Mucosa of stomach (tissue), 1 donor: ENCODE measurements around the gene JMJD1C.

Source experiments
- H3K27me3 ChIP-seq: one replicate; pipeline ENCODE4 v1.7.0; 2013; ENCODE audit warnings: mild to moderate bottlenecking, low read length; ENCODE audit not compliant: control insufficient read depth, insufficient read depth
- H3K36me3 ChIP-seq: one replicate; pipeline ENCODE4 v1.7.0; 2013; ENCODE audit warnings: low read length; ENCODE audit not compliant: control insufficient read depth, insufficient read depth
- H3K4me1 ChIP-seq: one replicate; pipeline ENCODE4 v1.7.0; 2013; ENCODE audit warnings: mild to moderate bottlenecking, low read length; ENCODE audit not compliant: control insufficient read depth, insufficient read depth
- H3K4me3 ChIP-seq: one replicate; pipeline ENCODE4 v1.7.0; 2013; ENCODE audit warnings: low read length
- H3K9ac ChIP-seq: one replicate; pipeline ENCODE4 v1.7.0; 2013; ENCODE audit warnings: mild to moderate bottlenecking, low read length, moderate library complexity
- H3K9me3 ChIP-seq: one replicate; pipeline ENCODE4 v1.7.0; 2013; ENCODE audit warnings: mild to moderate bottlenecking, low read length, moderate library complexity; ENCODE audit not compliant: control insufficient read depth
- donor health status: Pancreatic carcinoma.

The JMJD1C gene

DNA sequence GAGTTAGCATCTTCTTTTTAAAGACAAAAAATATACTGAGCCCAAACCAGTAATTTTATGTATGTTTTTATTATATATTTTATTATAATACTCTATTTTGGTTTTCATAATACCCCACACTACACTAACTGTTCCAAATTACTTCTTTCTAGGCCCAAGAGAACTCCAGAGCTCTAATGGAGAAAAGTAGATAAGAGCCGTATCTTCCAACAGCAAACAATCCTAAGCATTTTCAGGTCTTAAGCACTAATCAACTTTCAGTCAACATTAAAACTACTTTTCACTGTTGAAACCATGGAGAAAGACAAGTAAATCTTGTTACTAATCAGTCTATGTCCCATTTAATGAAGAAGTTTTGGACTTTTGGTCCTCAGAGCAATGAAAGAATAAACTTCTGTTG lies 55.1 kb downstream of the JMJD1C start:
- no peaks in the 10 kb centered on the region for H3K36me3 ChIP-seq

DNA sequence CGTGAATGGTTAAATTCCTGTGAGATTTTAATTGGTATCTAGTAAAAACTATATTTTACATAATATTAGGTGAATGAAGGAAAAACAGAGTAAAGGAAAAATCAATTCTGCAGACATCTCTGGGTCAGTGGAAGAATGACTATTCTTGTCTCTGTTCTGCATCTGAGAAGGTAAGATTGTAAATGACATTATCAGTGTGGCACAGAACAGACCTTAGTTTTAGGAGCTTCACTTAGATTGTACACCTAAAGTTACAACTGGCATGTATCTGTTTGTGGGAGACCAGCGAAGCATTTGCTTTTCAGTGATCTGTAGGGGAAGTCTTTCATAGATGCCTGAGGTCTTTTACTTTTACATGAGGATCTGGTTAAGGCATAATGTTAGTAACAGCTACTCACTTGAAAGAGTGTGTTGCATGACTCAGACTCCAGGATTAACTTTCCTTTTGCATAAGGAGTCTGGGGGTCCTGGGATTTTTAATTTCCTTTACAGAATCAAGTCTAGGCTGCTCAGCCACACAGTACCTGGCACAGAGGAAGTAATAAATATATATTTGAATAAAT lies 56.2 kb downstream of the JMJD1C start:
- no peak overlapping the region for H3K4me3 ChIP-seq

More for the DNA sequence above, 55.1 kb downstream of the JMJD1C start:
- no peak overlapping the region for H3K9ac ChIP-seq
- H3K27me3 ChIP-seq, result no peaks in the 10 kb centered on the region
- H3K4me1 ChIP-seq, result no peaks in the 10 kb centered on the region
- no peaks in the 10 kb centered on the region for H3K9me3 ChIP-seq
- H3K4me3 ChIP-seq, result no peak overlapping the region

DNA sequence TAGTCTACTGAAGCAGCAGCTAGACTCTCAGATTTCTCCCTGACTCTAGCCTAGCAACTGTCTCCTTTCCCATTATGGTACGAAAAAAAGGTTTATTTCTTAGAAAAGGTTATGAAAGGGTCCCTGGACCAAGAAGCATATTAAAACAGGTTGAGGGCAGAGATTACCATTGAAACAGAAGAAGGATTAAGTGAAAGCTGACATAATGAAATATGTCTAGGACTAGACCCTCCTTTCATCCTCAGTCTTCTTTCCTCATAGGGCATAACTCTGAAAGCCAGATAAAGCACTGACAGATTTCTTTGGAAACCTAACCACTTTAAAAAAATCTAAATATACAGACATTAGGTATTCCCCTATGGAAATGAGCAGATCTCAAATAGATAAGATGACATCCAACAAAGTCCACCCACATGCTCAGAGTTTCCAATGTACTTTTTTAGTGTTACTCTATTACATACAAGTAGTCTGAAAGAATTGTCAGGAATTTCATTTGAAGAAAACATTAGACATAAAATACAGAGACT lies 58.6 kb downstream of the JMJD1C start:
- Histone ChIP-seq H3K27me3 (no peaks in the 10 kb centered on the region), H3K4me3 (no peak overlapping the region), H3K9me3 (no peaks in the 10 kb centered on the region), H3K4me1 (no peaks in the 10 kb centered on the region), H3K36me3 (no peaks in the 10 kb centered on the region), H3K9ac (no peak overlapping the region)

More for the DNA sequence above, 56.2 kb downstream of the JMJD1C start:
- no peaks in the 10 kb centered on the region for H3K27me3 ChIP-seq
- H3K36me3 ChIP-seq, result no peaks in the 10 kb centered on the region
- H3K9me3 ChIP-seq, result no peaks in the 10 kb centered on the region
- H3K9ac ChIP-seq, result no peak overlapping the region
- no peaks in the 10 kb centered on the region for H3K4me1 ChIP-seq

DNA sequence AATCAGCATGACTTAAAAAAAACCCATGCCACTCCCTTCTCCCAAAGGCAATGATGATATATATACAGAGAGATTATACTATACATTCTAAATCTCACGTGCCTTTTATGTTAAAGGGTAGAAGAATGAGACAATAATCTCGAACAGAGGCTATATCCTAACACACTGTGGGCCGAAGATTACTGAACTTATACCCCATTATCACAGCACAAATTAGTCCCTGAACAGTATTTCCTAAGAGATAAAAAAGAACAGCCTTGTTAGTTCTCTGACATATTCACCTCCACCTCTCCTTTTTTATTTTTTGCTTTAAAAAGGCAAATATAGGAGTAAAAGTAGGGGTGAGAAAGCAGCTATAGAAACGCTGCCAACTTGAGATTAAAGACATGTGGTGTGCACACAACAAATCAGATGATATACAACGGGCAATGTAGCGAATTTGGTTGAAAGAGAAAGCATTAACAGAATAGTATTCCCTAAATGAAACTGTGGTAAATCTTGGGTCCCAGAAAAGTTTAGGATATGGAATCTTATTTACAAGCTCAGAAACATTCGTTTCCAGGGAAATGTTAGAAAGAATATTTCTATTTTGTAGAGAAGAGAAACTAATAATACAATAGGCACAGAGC lies 69.5 kb downstream of the JMJD1C start:
- Histone ChIP-seq H3K9ac (no peak overlapping the region), H3K36me3 (no peaks in the 10 kb centered on the region), H3K4me1 (no peaks in the 10 kb centered on the region), H3K27me3 (no peaks in the 10 kb centered on the region), H3K4me3 (no peak overlapping the region), H3K9me3 (no peaks in the 10 kb centered on the region)

DNA sequence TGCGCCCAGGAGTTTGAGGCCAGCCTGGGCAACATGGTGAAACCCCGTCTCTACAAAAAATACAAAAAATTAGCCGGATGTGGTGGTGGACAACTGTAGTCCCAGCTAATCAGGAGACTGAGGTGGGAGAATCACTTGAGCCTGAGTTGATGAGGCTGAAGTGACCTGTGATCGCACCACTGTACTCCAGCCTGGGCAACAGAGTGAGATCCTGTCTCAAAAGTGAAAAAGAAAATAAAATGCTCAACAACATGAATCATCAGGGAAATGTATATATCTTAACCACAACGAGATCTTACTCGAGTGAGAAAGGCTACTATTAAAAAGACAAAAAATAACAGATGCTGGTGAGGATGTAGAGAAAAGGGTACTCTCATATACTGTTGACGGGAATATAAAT lies 72.7 kb downstream of the JMJD1C start:
- Histone ChIP-seq H3K27me3 (no peaks in the 10 kb centered on the region), H3K9me3 (no peaks in the 10 kb centered on the region), H3K4me1 (no peaks in the 10 kb centered on the region), H3K36me3 (no peaks in the 10 kb centered on the region), H3K4me3 (no peak overlapping the region), H3K9ac (no peak overlapping the region)

DNA sequence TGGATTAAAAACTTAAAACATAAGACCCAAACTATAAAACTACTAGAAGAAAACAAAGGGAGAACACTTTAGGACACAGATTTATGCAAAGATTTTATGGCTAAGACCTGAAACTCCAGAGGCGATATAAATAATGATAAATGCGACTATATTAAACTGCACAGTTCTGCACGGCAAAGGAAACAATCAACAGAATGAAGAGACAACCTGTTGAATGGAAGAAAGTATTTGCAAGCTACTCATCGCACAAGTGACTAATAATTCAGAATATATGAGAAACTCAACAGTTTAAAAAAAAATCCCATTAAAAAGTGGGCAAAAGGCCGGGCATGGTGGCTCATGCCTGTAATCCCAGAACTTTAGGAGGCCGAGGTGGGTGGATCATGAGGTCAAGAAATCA lies 73.6 kb downstream of the JMJD1C start:
- Histone ChIP-seq H3K4me1 (no peaks in the 10 kb centered on the region), H3K27me3 (no peaks in the 10 kb centered on the region), H3K4me3 (no peak overlapping the region), H3K36me3 (no peaks in the 10 kb centered on the region), H3K9me3 (no peaks in the 10 kb centered on the region), H3K9ac (no peak overlapping the region)

DNA sequence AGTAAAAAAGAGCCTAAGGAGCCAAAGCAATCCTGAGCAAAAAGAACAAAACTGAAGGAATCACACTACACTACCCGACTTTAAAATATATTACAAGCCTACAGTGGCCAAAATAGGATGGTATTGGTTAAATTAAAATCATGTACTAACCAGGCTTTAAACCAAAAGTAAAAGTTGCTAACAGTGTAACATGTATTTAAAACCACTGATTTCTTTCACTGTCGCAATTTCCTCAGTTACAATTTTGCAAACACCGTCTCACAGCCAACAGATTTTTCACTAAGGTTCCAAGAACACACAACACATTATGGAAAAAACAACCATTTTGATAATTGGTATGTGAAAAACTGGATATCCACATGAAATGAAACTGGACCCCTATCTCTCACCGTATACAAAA lies 74.0 kb downstream of the JMJD1C start:
- Histone ChIP-seq H3K4me1 (no peaks in the 10 kb centered on the region), H3K9me3 (no peaks in the 10 kb centered on the region), H3K36me3 (no peaks in the 10 kb centered on the region), H3K9ac (no peak overlapping the region), H3K4me3 (no peak overlapping the region), H3K27me3 (no peaks in the 10 kb centered on the region)

DNA sequence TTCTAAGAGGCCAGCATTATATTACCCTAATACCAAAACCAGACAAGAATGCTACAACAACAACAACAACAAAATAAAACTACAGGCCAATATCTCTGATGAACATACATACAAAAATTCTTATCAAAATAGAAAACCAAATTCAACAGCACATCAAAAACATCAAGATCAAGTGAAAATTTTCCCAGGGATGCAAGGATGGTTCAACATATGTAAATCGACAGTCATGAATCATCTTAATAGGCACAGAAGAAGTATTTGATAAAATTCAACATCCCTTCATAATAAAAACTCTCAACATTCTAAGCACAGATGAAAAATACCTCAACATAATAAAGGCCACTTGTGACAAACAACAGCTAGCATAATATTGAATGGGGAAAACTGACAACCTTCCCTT lies 75.3 kb downstream of the JMJD1C start:
- Histone ChIP-seq H3K27me3 (no peaks in the 10 kb centered on the region), H3K36me3 (no peaks in the 10 kb centered on the region), H3K9me3 (no peaks in the 10 kb centered on the region), H3K4me3 (no peak overlapping the region), H3K9ac (no peak overlapping the region), H3K4me1 (peaks cover 7% of the 10 kb centered on the region)

DNA sequence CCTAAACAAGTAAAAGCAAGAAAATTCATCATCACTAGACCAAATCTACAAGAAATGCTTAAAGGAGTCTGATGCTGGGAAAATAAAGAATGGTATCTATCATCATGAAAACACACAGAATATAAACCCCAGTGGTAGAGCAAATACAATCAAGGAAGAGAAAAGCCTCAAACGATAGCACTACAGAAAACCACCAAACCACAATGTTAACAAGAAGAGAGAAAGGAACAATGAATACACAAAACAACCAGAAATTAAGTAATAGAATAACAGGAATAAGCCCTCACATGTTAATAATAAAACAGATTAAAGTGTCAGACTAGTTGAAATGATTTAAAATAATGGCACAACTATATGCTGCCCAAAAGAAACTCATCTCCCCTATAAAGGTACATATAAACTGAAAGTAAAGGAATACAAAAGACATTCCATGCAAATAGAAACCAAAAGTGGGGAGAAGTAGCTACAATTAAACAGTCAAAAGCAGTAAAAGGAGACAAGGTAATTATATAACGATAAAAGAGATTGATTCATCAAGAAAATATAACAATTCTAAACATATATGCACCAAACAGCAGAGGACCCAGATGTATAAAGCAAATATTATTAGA lies 77.3 kb downstream of the JMJD1C start:
- no peak overlapping the region for H3K4me3 ChIP-seq
- peaks cover 7% of the 10 kb centered on the region for H3K4me1 ChIP-seq
- H3K36me3 ChIP-seq, result no peaks in the 10 kb centered on the region
- H3K9me3 ChIP-seq, result no peaks in the 10 kb centered on the region
- no peaks in the 10 kb centered on the region for H3K27me3 ChIP-seq
- no peak overlapping the region for H3K9ac ChIP-seq

DNA sequence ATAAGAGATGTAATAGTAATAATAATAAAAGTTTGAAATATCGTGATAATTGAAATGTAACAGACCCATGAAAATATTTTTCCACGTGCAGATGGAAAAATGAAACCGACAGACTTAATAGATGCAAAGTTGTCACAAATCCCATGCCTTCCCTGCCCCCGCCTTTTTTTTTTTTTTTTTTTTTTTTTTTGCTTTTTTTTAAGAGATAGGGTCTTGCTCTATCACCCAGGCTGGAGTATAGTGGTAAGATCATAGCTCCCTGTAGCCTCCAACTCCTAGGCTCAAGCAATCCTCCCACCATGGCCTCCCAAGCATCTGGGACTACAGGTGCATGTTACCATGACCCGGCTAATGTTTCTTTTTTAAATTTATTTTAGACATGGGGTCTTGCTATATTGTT lies 80.5 kb downstream of the JMJD1C start:
- Histone ChIP-seq H3K4me3 (no peak overlapping the region), H3K4me1 (peaks cover 7% of the 10 kb centered on the region), H3K27me3 (no peaks in the 10 kb centered on the region)

DNA sequence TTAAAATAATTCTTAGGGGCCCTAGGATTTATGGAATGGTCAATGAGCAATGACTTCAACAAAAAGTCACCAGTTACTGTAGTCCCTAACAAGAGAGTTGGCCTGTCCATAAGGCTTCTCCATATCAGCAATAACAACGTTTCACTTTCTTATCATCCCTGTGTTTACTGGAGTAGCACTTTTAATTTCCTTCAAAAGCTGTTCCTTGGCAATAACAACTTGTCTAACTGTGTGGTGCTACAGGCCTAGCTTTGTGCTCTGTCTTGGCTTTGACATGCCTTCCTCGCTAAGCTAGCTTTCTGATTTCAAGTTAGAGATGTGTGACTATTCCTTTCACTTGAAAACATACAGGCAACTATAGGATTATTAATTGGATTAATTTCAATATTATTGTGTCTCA lies 81.1 kb downstream of the JMJD1C start:
- no peaks in the 10 kb centered on the region for H3K9me3 ChIP-seq
- peaks cover 7% of the 10 kb centered on the region for H3K4me1 ChIP-seq
- no peaks in the 10 kb centered on the region for H3K36me3 ChIP-seq
- H3K4me3 ChIP-seq, result no peak overlapping the region
- no peaks in the 10 kb centered on the region for H3K27me3 ChIP-seq
- H3K9ac ChIP-seq, result no peak overlapping the region

More for the DNA sequence above, 80.5 kb downstream of the JMJD1C start:
- H3K9ac ChIP-seq, result no peak overlapping the region
- no peaks in the 10 kb centered on the region for H3K36me3 ChIP-seq
- no peaks in the 10 kb centered on the region for H3K9me3 ChIP-seq

DNA sequence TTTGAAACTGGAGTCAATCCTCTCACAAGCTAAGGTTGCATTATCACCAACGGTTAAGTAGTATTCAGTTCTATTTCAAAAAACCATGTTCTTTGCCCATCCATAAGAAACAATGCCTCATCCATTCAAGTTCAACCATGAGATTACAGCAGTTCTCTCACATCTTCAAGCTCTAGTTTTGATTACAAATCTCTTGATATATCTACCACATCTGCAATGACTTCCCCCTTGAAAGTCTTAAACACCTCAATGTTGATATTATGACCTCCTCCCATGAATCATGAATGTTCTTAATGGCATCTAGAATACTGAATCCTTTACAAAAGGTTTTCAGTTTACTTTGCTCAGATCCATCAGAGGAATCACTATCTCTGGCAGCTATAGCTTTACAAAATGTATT lies 81.8 kb downstream of the JMJD1C start:
- no peak overlapping the region for H3K9ac ChIP-seq
- H3K4me1 ChIP-seq, result peaks cover 7% of the 10 kb centered on the region
- no peaks in the 10 kb centered on the region for H3K9me3 ChIP-seq
- H3K36me3 ChIP-seq, result no peaks in the 10 kb centered on the region
- H3K27me3 ChIP-seq, result no peaks in the 10 kb centered on the region
- H3K4me3 ChIP-seq, result no peak overlapping the region
